Esophagus (tissue), 2 donors: ENCODE data around the gene CASS4. TPM values are rescaled to one million over a fixed set of nuclear protein-coding genes. Genes with fewer than 3 reads are reported as not detected.

Source experiments
- H3K27ac ChIP-seq, 2 donors: one replicate each; pipeline ENCODE4 v1.5.1; 2013; ENCODE audit warnings: low read depth in 2 of 2, mild to moderate bottlenecking in 2 of 2, inconsistent platforms in 1 of 2, low read length in 1 of 2, moderate library complexity in 1 of 2
- H3K27me3 ChIP-seq, 2 donors: one replicate each; pipeline ENCODE4 v1.6.1; 2013; ENCODE audit warnings: low read length in 2 of 2, control low read depth in 1 of 2, mild to moderate bottlenecking in 1 of 2; ENCODE audit not compliant: insufficient read depth in 2 of 2, control insufficient read depth in 1 of 2
- H3K36me3 ChIP-seq, 2 donors: one replicate each; pipeline ENCODE4 v1.6.1; 2013; ENCODE audit warnings: low read length in 1 of 2; ENCODE audit not compliant: control insufficient read depth in 2 of 2, insufficient read depth in 2 of 2
- H3K4me1 ChIP-seq, 2 donors: one replicate each; pipeline ENCODE4 v1.6.1; 2013; ENCODE audit warnings: low read length in 1 of 2; ENCODE audit not compliant: control insufficient read depth in 2 of 2, insufficient read depth in 2 of 2
- H3K4me3 ChIP-seq, 2 donors: one replicate each; pipeline ENCODE4 v1.5.1; 2013; ENCODE audit warnings: low read length in 2 of 2, mild to moderate bottlenecking in 2 of 2, low read depth in 1 of 2, moderate library complexity in 1 of 2
- H3K9me3 ChIP-seq, 2 donors: one replicate each; pipeline ENCODE4 v1.6.1; 2013; ENCODE audit warnings: mild to moderate bottlenecking in 2 of 2, low read depth in 1 of 2, low read length in 1 of 2, moderate library complexity in 1 of 2; ENCODE audit not compliant: control insufficient read depth in 2 of 2, insufficient read depth in 1 of 2
- WGBS, 2 donors: extraction: QIAGEN DNeasy Blood & Tissue Kit; methylation state at CpG; one replicate each; pipeline ENCODE4 v1.1.7; 2013; 5-methylcytosine and 5-hydroxymethylcytosine counted together
- polyA plus RNA-seq, 2 donors: library from polyadenylated mRNA; stranded (reverse); fragments of 200-250 nt; gene quantifications; one replicate each; pipeline ENCODE4 v1.2.3, GENCODE V29; 2013
- donor health status: healthy with polysubstance abuse.
- donor health status: Bipolar disorder and iron deficiency.

CASS4 gene
- under 1 TPM; 0.18 to 0.22 TPM for polyA plus RNA-seq

GRCh38 chr20:56411759-56412472 is at the start of gene CASS4:
Gene CASS4, plus strand, starts transcription at chr20:56412260. Its CDS starts 199 bp downstream, at chr20:56412459.
- WGBS, 2 donors = 44 to 61% methylated on average over 10 of the region's 10 CpGs
- Histone ChIP-seq H3K27me3 (no peaks in the 10 kb centered on the region), H3K4me1 (no peaks in the 10 kb centered on the region), H3K27ac (peak within 1 kb of the TSS; percentile 62 to 70), H3K9me3 (no peaks in the 10 kb centered on the region), H3K4me3 (peak within 1 kb of the TSS; percentile 4 to 18), H3K36me3 (peaks cover 5% of the 10 kb centered on the region in 2 donors)

- Histone ChIP-seq H3K27ac (no peak overlapping the region), H3K9me3 (no peaks in the 10 kb centered on the region), H3K36me3 (peaks cover 6 to 8% of the 10 kb centered on the region in 2 donors), H3K27me3 (no peaks in the 10 kb centered on the region), H3K4me1 (peaks cover 7 to 8% of the 10 kb centered on the region in 2 donors), H3K4me3 (no peak overlapping the region)
- WGBS, 2 donors = 56 to 57% methylated on average over 8 of the region's 8 CpGs
Measured at GRCh38 chr20:56362833-56363413, 49.1 kb upstream of the CASS4 start.

GRCh38 chr20:56363491-56363890 is 48.6 kb upstream of the CASS4 start:
- Histone ChIP-seq H3K4me1 (peaks cover 7 to 8% of the 10 kb centered on the region in 2 donors), H3K27me3 (no peaks in the 10 kb centered on the region), H3K9me3 (no peaks in the 10 kb centered on the region), H3K36me3 (peaks cover 6 to 8% of the 10 kb centered on the region in 2 donors), H3K27ac (no peak overlapping the region), H3K4me3 (no peak overlapping the region)
- WGBS, 2 donors = 93% methylated on average over 6 of the region's 6 CpGs

- no peak overlapping the region for H3K4me3 ChIP-seq
- no peaks in the 10 kb centered on the region for H3K9me3 ChIP-seq
- peaks cover 9 to 10% of the 10 kb centered on the region in 2 donors for H3K36me3 ChIP-seq
- H3K27me3 ChIP-seq = no peaks in the 10 kb centered on the region
- H3K4me1 ChIP-seq = no peaks in the 10 kb centered on the region
- 79 to 80% methylated on average over 6 of the region's 6 CpGs for WGBS, 2 donors
- H3K27ac ChIP-seq = no peak overlapping the region
Measured at GRCh38 chr20:56368351-56369134, 43.5 kb upstream of the CASS4 start.

- H3K4me1 ChIP-seq = no peaks in the 10 kb centered on the region
- WGBS, 2 donors = 89 to 94% methylated on average over 4 of the region's 4 CpGs
- H3K27me3 ChIP-seq = no peaks in the 10 kb centered on the region
- no peaks in the 10 kb centered on the region for H3K9me3 ChIP-seq
- H3K36me3 ChIP-seq = peaks cover 9 to 10% of the 10 kb centered on the region in 2 donors
- H3K27ac ChIP-seq = no peak overlapping the region
- H3K4me3 ChIP-seq = no peak overlapping the region
Measured at GRCh38 chr20:56369179-56369578, 42.9 kb upstream of the CASS4 start.

GRCh38 chr20:56371977-56372376 is 40.1 kb upstream of the CASS4 start:
- no peak overlapping the region for H3K4me3 ChIP-seq
- H3K27me3 ChIP-seq = no peaks in the 10 kb centered on the region
- no peaks in the 10 kb centered on the region for H3K9me3 ChIP-seq
- H3K36me3 ChIP-seq = peaks cover 3 to 4% of the 10 kb centered on the region in 2 donors
- no peak overlapping the region for H3K27ac ChIP-seq
- WGBS, 2 donors = 93 to 95% methylated on average over 11 of the region's 11 CpGs
- no peaks in the 10 kb centered on the region for H3K4me1 ChIP-seq

- H3K27ac ChIP-seq = no peak overlapping the region
- no peak overlapping the region for H3K4me3 ChIP-seq
- 70 to 71% methylated on average over 1 of the region's 1 CpG for WGBS, 2 donors
- H3K27me3 ChIP-seq = no peaks in the 10 kb centered on the region
- H3K9me3 ChIP-seq = no peaks in the 10 kb centered on the region
- no peaks in the 10 kb centered on the region for H3K4me1 ChIP-seq
- H3K36me3 ChIP-seq = peaks cover 3 to 4% of the 10 kb centered on the region in 2 donors
Measured at GRCh38 chr20:56372850-56373249, 39.2 kb upstream of the CASS4 start.

- peaks cover 0 to 3% of the 10 kb centered on the region in 2 donors for H3K36me3 ChIP-seq
- H3K9me3 ChIP-seq = no peaks in the 10 kb centered on the region
- 49 to 53% methylated on average over 1 of the region's 1 CpG for WGBS, 2 donors
- no peak overlapping the region for H3K27ac ChIP-seq
- no peaks in the 10 kb centered on the region for H3K27me3 ChIP-seq
- H3K4me1 ChIP-seq = no peaks in the 10 kb centered on the region
- no peak overlapping the region for H3K4me3 ChIP-seq
Measured at GRCh38 chr20:56373942-56374341, 38.1 kb upstream of the CASS4 start.

GRCh38 chr20:56376331-56376730 is 35.7 kb upstream of the CASS4 start:
- 83% methylated on average over 2 of the region's 2 CpGs for WGBS, 2 donors
- Histone ChIP-seq H3K4me1 (no peaks in the 10 kb centered on the region), H3K27ac (no peak overlapping the region), H3K36me3 (peaks cover 0 to 3% of the 10 kb centered on the region in 2 donors), H3K9me3 (no peaks in the 10 kb centered on the region), H3K27me3 (no peaks in the 10 kb centered on the region), H3K4me3 (no peak overlapping the region)
